ENCODE results near the gene RREB1.

RREB1 gene

GRCh38 chr6:7283676-7284075 lies 175.9 kb downstream of the RREB1 start:
- intact Hi-C loops (cut with DNase I), result no loop called here
- no peak for DNase-seq

GRCh38 chr6:7285416-7285815 lies 177.7 kb downstream of the RREB1 start:
- intact Hi-C loops (cut with DNase I), result no loop called here
- no peak for DNase-seq

- intact Hi-C loops (cut with DNase I), result no loop called here
- DNase-seq, result no peak
Observed at GRCh38 chr6:7290079-7290478, 182.3 kb downstream of the RREB1 start.

GRCh38 chr6:7292596-7293255 lies 185.0 kb downstream of the RREB1 start:
- no peak for DNase-seq
- intact Hi-C loops (cut with DNase I), result no loop called here

- intact Hi-C loops (cut with DNase I), result no loop called here
- no peak for DNase-seq
Observed at GRCh38 chr6:7295916-7296315, 188.2 kb downstream of the RREB1 start.

GRCh38 chr6:7296602-7297001 lies 188.8 kb downstream of the RREB1 start:
- DNase-seq, result no peak
- intact Hi-C loops (cut with DNase I), result no loop called here

GRCh38 chr6:7298113-7298512 lies 190.4 kb downstream of the RREB1 start:
- intact Hi-C loops (cut with DNase I), result no loop called here
- DNase-seq, result no peak

- intact Hi-C loops (cut with DNase I), result no loop called here
- DNase-seq, result no peak
Observed at GRCh38 chr6:7300926-7301325, 193.2 kb downstream of the RREB1 start.
